Chondrocyte (in vitro differentiated cells): Measurements from ENCODE around the gene RPL36. TPM values are rescaled to one million over a fixed set of nuclear protein-coding genes. Genes with fewer than 3 reads are reported as not detected.

Experiments
- DNase-seq: peaks from one replicate; pipeline ENCODE4 v3.0.0; 2021; ENCODE audit warnings: mixed read lengths, low spot score
- H3K27ac Mint-ChIP-seq: one replicate; pipeline ENCODE4 v1.8.0; 2021; ENCODE audit warnings: mild to moderate bottlenecking, moderate library complexity, mixed read lengths; ENCODE audit not compliant: unreplicated experiment
- H3K27me3 Mint-ChIP-seq: 2 replicates; pipeline ENCODE4 v1.8.0; 2021; ENCODE audit warnings: low read depth, mixed read lengths
- H3K36me3 Mint-ChIP-seq: 2 replicates; pipeline ENCODE4 v1.8.0; 2021; ENCODE audit warnings: low read depth, mixed read lengths
- H3K4me1 Mint-ChIP-seq: 2 replicates; pipeline ENCODE4 v1.8.0; 2021; ENCODE audit warnings: low read depth, mild to moderate bottlenecking, mixed read lengths
- H3K4me3 Mint-ChIP-seq: one replicate; pipeline ENCODE4 v1.8.0; 2021; ENCODE audit warnings: mild to moderate bottlenecking, moderate library complexity, mixed read lengths; ENCODE audit not compliant: unreplicated experiment
- H3K9me3 Mint-ChIP-seq: 2 replicates; pipeline ENCODE4 v1.8.0; 2021; ENCODE audit warnings: low read depth, mixed read lengths
- CTCF ChIP-seq: fragments of 200-600 bp; sonication (generic); IDR thresholded peaks from 2 replicates; pipeline ENCODE4 v1.5.0; 2021; ENCODE audit warnings: antibody characterized with exemption, mild to moderate bottlenecking, moderate library complexity
- total RNA-seq: library from RNA; stranded (reverse); gene quantifications from 3 replicates; pipeline ENCODE4 v1.2.1, GENCODE V29; 2021

RPL36 gene
- total RNA-seq, 1 donor from 2014 or later, result 548 TPM

GRCh38 chr19:5654931-5655330, 35.2 kb upstream of the RPL36 start:
- no peaks in the 10 kb centered on the region for H3K4me1 Mint-ChIP-seq
- DNase-seq, result no peak
- H3K9me3 Mint-ChIP-seq, result no peaks in the 10 kb centered on the region
- TF ChIP-seq CTCF, result no peak
- no peak overlapping the region for H3K27ac Mint-ChIP-seq
- no peaks in the 10 kb centered on the region for H3K27me3 Mint-ChIP-seq
- H3K4me3 Mint-ChIP-seq, result no peak overlapping the region
- peaks cover 45% of the 10 kb centered on the region for H3K36me3 Mint-ChIP-seq

- TF ChIP-seq CTCF, result no peak
- peaks cover 42% of the 10 kb centered on the region for H3K36me3 Mint-ChIP-seq
- no peak overlapping the region for H3K4me3 Mint-ChIP-seq
- no peak for DNase-seq
- no peaks in the 10 kb centered on the region for H3K27me3 Mint-ChIP-seq
- no peaks in the 10 kb centered on the region for H3K4me1 Mint-ChIP-seq
- no peaks in the 10 kb centered on the region for H3K9me3 Mint-ChIP-seq
- no peak overlapping the region for H3K27ac Mint-ChIP-seq
Observed at GRCh38 chr19:5655412-5655811, 34.7 kb upstream of the RPL36 start.

- Mint-ChIP-seq H3K9me3 (no peaks in the 10 kb centered on the region), H3K27ac (no peak overlapping the region), H3K4me1 (no peaks in the 10 kb centered on the region), H3K36me3 (peaks cover 35% of the 10 kb centered on the region), H3K4me3 (no peak overlapping the region), H3K27me3 (no peaks in the 10 kb centered on the region)
- DNase-seq, result peak; percentile 90
- no peak for TF ChIP-seq CTCF
Observed at GRCh38 chr19:5661483-5661882, 28.6 kb upstream of the RPL36 start.

- Mint-ChIP-seq H3K36me3 (peaks cover 32% of the 10 kb centered on the region), H3K9me3 (no peaks in the 10 kb centered on the region), H3K27me3 (no peaks in the 10 kb centered on the region)
Observed at GRCh38 chr19:5663904-5664303, 26.2 kb upstream of the RPL36 start.

GRCh38 chr19:5664515-5664914, 25.6 kb upstream of the RPL36 start:
- peaks cover 32% of the 10 kb centered on the region for H3K36me3 Mint-ChIP-seq
- DNase-seq, result peak; percentile 39
- H3K27ac Mint-ChIP-seq, result no peak overlapping the region
- H3K4me3 Mint-ChIP-seq, result no peak overlapping the region
- no peaks in the 10 kb centered on the region for H3K9me3 Mint-ChIP-seq
- H3K27me3 Mint-ChIP-seq, result no peaks in the 10 kb centered on the region
- no peaks in the 10 kb centered on the region for H3K4me1 Mint-ChIP-seq
- TF ChIP-seq CTCF, result no peak

More at GRCh38 chr19:5663904-5664303, 26.2 kb upstream of the RPL36 start:
- no peaks in the 10 kb centered on the region for H3K4me1 Mint-ChIP-seq
- no peak for TF ChIP-seq CTCF
- no peak overlapping the region for H3K27ac Mint-ChIP-seq
- no peak overlapping the region for H3K4me3 Mint-ChIP-seq
- peak; percentile 75 for DNase-seq
